HEK293 (cell line): Measurements from ENCODE around the gene SHE.
A peak's percentile ranks its signal among the peaks of the same experiment; 100 is the strongest.

ENCODE experiments used
- ATF2 ChIP-seq: fragments of 450-650 bp; formaldehyde crosslinking; IDR thresholded peaks from 2 replicates; pipeline ENCODE4 v1.5.1; 2016; ENCODE audit warnings: missing biosample characterization, missing genetic modification characterization, low read depth
- CTCF ChIP-seq: fragments of 450-650 bp; formaldehyde crosslinking; IDR thresholded peaks from 2 replicates; pipeline ENCODE4 v1.5.1; 2016; ENCODE audit warnings: missing biosample characterization, missing genetic modification characterization
- ELK4 ChIP-seq: IDR thresholded peaks from 2 replicates; pipeline ENCODE4 v1.6.1; 2011; ENCODE audit warnings: mild to moderate bottlenecking, low read depth, low read length, borderline replicate concordance
- KLF16 ChIP-seq: fragments of 450-650 bp; formaldehyde crosslinking; IDR thresholded peaks from 2 replicates; pipeline ENCODE4 v1.5.1; 2017; ENCODE audit warnings: missing biosample characterization, missing genetic modification characterization
- KLF8 ChIP-seq: fragments of 450-650 bp; formaldehyde crosslinking; IDR thresholded peaks from 2 replicates; pipeline ENCODE4 v1.5.1; 2016; ENCODE audit warnings: missing biosample characterization, missing genetic modification characterization
- PBX3 ChIP-seq: sonication (generic); formaldehyde crosslinking; IDR thresholded peaks from 2 replicates; pipeline ENCODE4 v1.8.1; 2022; ENCODE audit warnings: mild to moderate bottlenecking, moderate library complexity, missing genetic modification reagents
- REST ChIP-seq: fragments of 450-650 bp; formaldehyde crosslinking; IDR thresholded peaks from 2 replicates; pipeline ENCODE4 v1.5.1; 2016; ENCODE audit warnings: missing biosample characterization, missing genetic modification characterization
- SP3 ChIP-seq: fragments of 450-650 bp; formaldehyde crosslinking; IDR thresholded peaks from 2 replicates; pipeline ENCODE4 v1.5.1; 2016; ENCODE audit warnings: missing biosample characterization, missing genetic modification characterization
- TCF7L2 ChIP-seq: IDR thresholded peaks from 2 replicates; pipeline ENCODE4 v1.6.1; 2011; ENCODE audit warnings: low read depth, mild to moderate bottlenecking, inconsistent platforms, low read length, moderate library complexity, borderline replicate concordance
- YY1 ChIP-seq: fragments of 450-650 bp; formaldehyde crosslinking; IDR thresholded peaks from 2 replicates; pipeline ENCODE4 v1.5.1; 2018; ENCODE audit warnings: missing biosample characterization, missing genetic modification characterization
- ZBTB44 ChIP-seq: fragments of 450-650 bp; IDR thresholded peaks from 2 replicates; pipeline ENCODE4 v1.5.1; 2018; ENCODE audit warnings: missing biosample characterization, mild to moderate bottlenecking, missing genetic modification characterization
- ZBTB48 ChIP-seq: fragments of 450-650 bp; formaldehyde crosslinking; IDR thresholded peaks from 2 replicates; pipeline ENCODE4 v1.5.1; 2016; ENCODE audit warnings: missing biosample characterization, missing genetic modification characterization
- ZBTB6 ChIP-seq: fragments of 450-650 bp; formaldehyde crosslinking; IDR thresholded peaks from 2 replicates; pipeline ENCODE4 v1.5.1; 2017; ENCODE audit warnings: missing biosample characterization, missing genetic modification characterization
- ZNF112 ChIP-seq: fragments of 450-650 bp; formaldehyde crosslinking; IDR thresholded peaks from 2 replicates; pipeline ENCODE4 v1.5.0; 2017; ENCODE audit warnings: missing biosample characterization, missing genetic modification characterization
- ZNF174 ChIP-seq: fragments of 450-650 bp; formaldehyde crosslinking; IDR thresholded peaks from 2 replicates; pipeline ENCODE4 v1.5.0; 2017; ENCODE audit warnings: missing biosample characterization, mild to moderate bottlenecking, missing genetic modification characterization
- ZNF211 ChIP-seq: fragments of 450-650 bp; formaldehyde crosslinking; IDR thresholded peaks from 2 replicates; pipeline ENCODE4 v1.5.1; 2016; ENCODE audit warnings: low read depth, missing biosample characterization, missing genetic modification characterization
- ZNF223 ChIP-seq: fragments of 450-650 bp; formaldehyde crosslinking; IDR thresholded peaks from 2 replicates; pipeline ENCODE4 v1.5.1; 2016; ENCODE audit warnings: missing biosample characterization, missing genetic modification characterization
- ZNF398 ChIP-seq: fragments of 450-650 bp; formaldehyde crosslinking; IDR thresholded peaks from 2 replicates; pipeline ENCODE4 v1.5.1; 2017; ENCODE audit warnings: missing biosample characterization, missing genetic modification characterization
- ZNF571 ChIP-seq: fragments of 450-650 bp; formaldehyde crosslinking; IDR thresholded peaks from 2 replicates; pipeline ENCODE4 v1.5.0; 2017; ENCODE audit warnings: missing biosample characterization, missing genetic modification characterization
- ZNF610 ChIP-seq: fragments of 450-650 bp; formaldehyde crosslinking; IDR thresholded peaks from 2 replicates; pipeline ENCODE4 v1.5.1; 2016; ENCODE audit warnings: missing biosample characterization, missing genetic modification characterization, borderline replicate concordance
- ZNF701 ChIP-seq: fragments of 450-650 bp; formaldehyde crosslinking; IDR thresholded peaks from 2 replicates; pipeline ENCODE4 v1.5.1; 2016; ENCODE audit warnings: missing biosample characterization, missing genetic modification characterization
- ZNF76 ChIP-seq: fragments of 450-650 bp; formaldehyde crosslinking; IDR thresholded peaks from 2 replicates; pipeline ENCODE4; 2016; ENCODE audit warnings: low read depth, missing biosample characterization, missing genetic modification characterization, borderline replicate concordance
- ZNF776 ChIP-seq: fragments of 450-650 bp; formaldehyde crosslinking; IDR thresholded peaks from 2 replicates; pipeline ENCODE4 v1.5.0; 2017; ENCODE audit warnings: missing biosample characterization, missing genetic modification characterization, borderline replicate concordance
- ZNF837 ChIP-seq: fragments of 450-650 bp; formaldehyde crosslinking; IDR thresholded peaks from 2 replicates; pipeline ENCODE4 v1.5.1; 2016; ENCODE audit warnings: missing biosample characterization, missing genetic modification characterization

SHE gene

GRCh38 chr1:154483941-154484803, 18.0 kb downstream of the SHE start (continued):
- peak; percentile 67 for TF ChIP-seq ZNF398 (tag by site-specific recombination)
- TF ChIP-seq ZNF610 (tag by site-specific recombination): no peak
- TF ChIP-seq TCF7L2: no peak
- TF ChIP-seq ZNF174 (tag by site-specific recombination): no peak
- peak; percentile 43; the same call in 1 of the 2 replicates for TF ChIP-seq SP3
- no peak for TF ChIP-seq CTCF (tag by site-specific recombination)
- TF ChIP-seq ELK4: no peak
- TF ChIP-seq YY1 (tag by site-specific recombination): no peak
- no peak for TF ChIP-seq ZNF776 (tag by site-specific recombination)
- no peak for TF ChIP-seq ZBTB6
- TF ChIP-seq ZNF76: no peak; the same call in 1 of the 2 replicates
- TF ChIP-seq ZBTB44 (tag by site-specific recombination): peak; percentile 64
- no peak for TF ChIP-seq ZNF701 (tag by site-specific recombination)
- no peak for TF ChIP-seq ZNF837 (tag by site-specific recombination)
- 0 out of 2 replicates have a peak, but pooled peaks have one; percentile 36 for TF ChIP-seq ZBTB48
- TF ChIP-seq PBX3 (CRISPR knock-in tag): no peak
- TF ChIP-seq ZNF223 (tag by site-specific recombination): no peak
- TF ChIP-seq REST: no peak
- 0 out of 2 replicates have a peak, but pooled peaks have one; percentile 63 for TF ChIP-seq ATF2 (tag by site-specific recombination)
- no peak for TF ChIP-seq ZNF112
- no peak for TF ChIP-seq ZNF571 (tag by site-specific recombination)
- TF ChIP-seq KLF16 (tag by site-specific recombination): peak; percentile 42; the same call in 1 of the 2 replicates
- peak; percentile 89 for TF ChIP-seq KLF8 (tag by site-specific recombination)
- no peak for TF ChIP-seq ZNF211 (tag by site-specific recombination)
